ENCODE data around the gene PTPN13.
"Not testable (repeated sequence)": the region's sequence is repeated elsewhere in the genome, so short reads cannot be mapped to it uniquely, and the experiment has no call there.

Gene PTPN13

GRCh38 chr4:86718152-86718551 is 124.0 kb downstream of the PTPN13 start:
- DNase-seq (ENCODE audit: low spot score): no peak

GRCh38 chr4:86719149-86719548 is 125.0 kb downstream of the PTPN13 start:
- DNase-seq (ENCODE audit: low spot score): not testable (repeated sequence)

GRCh38 chr4:86720508-86721068 is 126.5 kb downstream of the PTPN13 start:
- DNase-seq (ENCODE audit: low spot score): no peak

GRCh38 chr4:86721412-86721811 is 127.3 kb downstream of the PTPN13 start:
- no peak for DNase-seq (ENCODE audit: low spot score)

- no peak for DNase-seq (ENCODE audit: low spot score)
These were observed 136.2 kb downstream of the PTPN13 start for GRCh38 chr4:86730310-86730709.

- DNase-seq (ENCODE audit: low spot score): no peak
These were observed 143.1 kb downstream of the PTPN13 start for GRCh38 chr4:86737244-86737643.

GRCh38 chr4:86741846-86742245 is 147.7 kb downstream of the PTPN13 start:
- DNase-seq (ENCODE audit: low spot score): no peak

GRCh38 chr4:86744570-86744969 is 150.5 kb downstream of the PTPN13 start:
- DNase-seq (ENCODE audit: low spot score): no peak

GRCh38 chr4:86749121-86749520 is 155.0 kb downstream of the PTPN13 start:
- DNase-seq (ENCODE audit: low spot score): no peak

- DNase-seq (ENCODE audit: low spot score): no peak
These were observed 161.3 kb downstream of the PTPN13 start for GRCh38 chr4:86755388-86755787.

GRCh38 chr4:86757468-86757867 is 163.4 kb downstream of the PTPN13 start:
- DNase-seq (ENCODE audit: low spot score): no peak

- no peak for DNase-seq (ENCODE audit: low spot score)
These were observed 165.2 kb downstream of the PTPN13 start for GRCh38 chr4:86759298-86759697.

- no peak for DNase-seq (ENCODE audit: low spot score)
These were observed 168.5 kb downstream of the PTPN13 start for GRCh38 chr4:86762649-86763048.

- DNase-seq (ENCODE audit: low spot score): no peak
These were observed 175.7 kb downstream of the PTPN13 start for GRCh38 chr4:86769794-86770193.

- DNase-seq (ENCODE audit: low spot score): no peak
These were observed 177.0 kb downstream of the PTPN13 start for GRCh38 chr4:86771141-86771540.

- DNase-seq (ENCODE audit: low spot score): no peak
These were observed 180.9 kb downstream of the PTPN13 start for GRCh38 chr4:86775061-86775460.

- no peak for DNase-seq (ENCODE audit: low spot score)
These were observed 184.1 kb downstream of the PTPN13 start for GRCh38 chr4:86778175-86778574.

GRCh38 chr4:86788826-86789225 is 194.7 kb downstream of the PTPN13 start:
- DNase-seq (ENCODE audit: low spot score): no peak

GRCh38 chr4:86791126-86791525 is 197.0 kb downstream of the PTPN13 start:
- peak; percentile 59 for DNase-seq (ENCODE audit: low spot score)

GRCh38 chr4:86809809-86810208 is 215.7 kb downstream of the PTPN13 start:
- DNase-seq (ENCODE audit: low spot score): no peak

- DNase-seq (ENCODE audit: low spot score): no peak
These were observed 216.7 kb downstream of the PTPN13 start for GRCh38 chr4:86810847-86811246.

- no peak for DNase-seq (ENCODE audit: low spot score)
These were observed 221.5 kb downstream of the PTPN13 start for GRCh38 chr4:86815653-86816052.

- DNase-seq (ENCODE audit: low spot score): no peak
These were observed 222.6 kb downstream of the PTPN13 start for GRCh38 chr4:86816501-86817273.

- DNase-seq (ENCODE audit: low spot score): no peak
These were observed 224.1 kb downstream of the PTPN13 start for GRCh38 chr4:86818211-86818610.
